ENCODE measurements around the gene HOXA5.

DNA sequence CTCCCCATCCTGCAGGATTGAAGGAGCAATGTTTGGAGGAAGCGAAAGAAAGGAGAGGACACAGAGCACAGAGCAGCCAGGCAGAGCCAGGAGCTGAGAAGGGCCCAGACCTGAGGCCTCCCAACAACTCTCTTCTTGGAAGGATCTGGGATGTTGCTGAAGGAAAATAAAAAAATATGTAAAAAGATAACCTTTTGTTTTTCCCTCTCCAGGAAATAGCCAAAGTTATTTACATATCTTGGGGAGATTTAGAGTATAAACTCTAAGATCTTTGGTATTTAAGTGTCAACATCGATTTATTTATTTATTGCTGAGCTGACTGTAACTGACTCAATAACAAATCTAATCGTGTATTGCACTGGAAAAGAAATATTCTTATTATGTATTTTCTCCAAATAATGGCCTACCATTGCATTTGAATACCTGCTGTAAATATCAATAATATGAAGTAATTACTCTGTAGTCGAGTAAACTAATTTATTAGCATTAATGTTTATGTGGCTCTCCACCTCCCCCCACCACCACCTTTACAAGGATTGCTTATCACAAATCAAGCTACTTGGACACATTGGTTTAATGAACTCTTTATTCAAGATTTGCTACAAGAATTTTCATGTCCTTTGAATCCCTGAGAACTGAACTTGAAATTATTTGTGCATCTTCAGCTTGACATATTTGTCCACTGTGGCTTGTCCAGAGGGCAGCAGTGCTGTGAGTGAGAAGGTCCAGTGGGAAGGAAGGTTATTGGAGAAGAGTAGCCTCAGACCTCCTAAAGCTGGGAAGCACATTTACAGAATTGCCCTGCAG lies 43.4 kb upstream of the HOXA5 start:
- TF ChIP-seq, protein P1, sequence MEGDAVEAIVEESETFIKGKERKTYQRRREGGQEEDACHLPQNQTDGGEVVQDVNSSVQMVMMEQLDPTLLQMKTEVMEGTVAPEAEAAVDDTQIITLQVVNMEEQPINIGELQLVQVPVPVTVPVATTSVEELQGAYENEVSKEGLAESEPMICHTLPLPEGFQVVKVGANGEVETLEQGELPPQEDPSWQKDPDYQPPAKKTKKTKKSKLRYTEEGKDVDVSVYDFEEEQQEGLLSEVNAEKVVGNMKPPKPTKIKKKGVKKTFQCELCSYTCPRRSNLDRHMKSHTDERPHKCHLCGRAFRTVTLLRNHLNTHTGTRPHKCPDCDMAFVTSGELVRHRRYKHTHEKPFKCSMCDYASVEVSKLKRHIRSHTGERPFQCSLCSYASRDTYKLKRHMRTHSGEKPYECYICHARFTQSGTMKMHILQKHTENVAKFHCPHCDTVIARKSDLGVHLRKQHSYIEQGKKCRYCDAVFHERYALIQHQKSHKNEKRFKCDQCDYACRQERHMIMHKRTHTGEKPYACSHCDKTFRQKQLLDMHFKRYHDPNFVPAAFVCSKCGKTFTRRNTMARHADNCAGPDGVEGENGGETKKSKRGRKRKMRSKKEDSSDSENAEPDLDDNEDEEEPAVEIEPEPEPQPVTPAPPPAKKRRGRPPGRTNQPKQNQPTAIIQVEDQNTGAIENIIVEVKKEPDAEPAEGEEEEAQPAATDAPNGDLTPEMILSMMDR (IDR thresholded peaks at IDR 0.05 in 2 of 3, conservative IDR thresholded peaks at IDR 0.05 in 1 of 3; ENCODE audit: control insufficient read depth in 2 of 3, extremely low read depth in 1 of 3, insufficient read depth in 1 of 3, low read depth in 3 of 3, low read length in 3 of 3): no peak
- TF ChIP-seq, protein P2, sequence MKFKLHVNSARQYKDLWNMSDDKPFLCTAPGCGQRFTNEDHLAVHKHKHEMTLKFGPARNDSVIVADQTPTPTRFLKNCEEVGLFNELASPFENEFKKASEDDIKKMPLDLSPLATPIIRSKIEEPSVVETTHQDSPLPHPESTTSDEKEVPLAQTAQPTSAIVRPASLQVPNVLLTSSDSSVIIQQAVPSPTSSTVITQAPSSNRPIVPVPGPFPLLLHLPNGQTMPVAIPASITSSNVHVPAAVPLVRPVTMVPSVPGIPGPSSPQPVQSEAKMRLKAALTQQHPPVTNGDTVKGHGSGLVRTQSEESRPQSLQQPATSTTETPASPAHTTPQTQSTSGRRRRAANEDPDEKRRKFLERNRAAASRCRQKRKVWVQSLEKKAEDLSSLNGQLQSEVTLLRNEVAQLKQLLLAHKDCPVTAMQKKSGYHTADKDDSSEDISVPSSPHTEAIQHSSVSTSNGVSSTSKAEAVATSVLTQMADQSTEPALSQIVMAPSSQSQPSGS (IDR thresholded peaks at IDR 0.05; ENCODE audit: low read length): no peak
- TF ChIP-seq WRNIP1 (IDR thresholded peaks at IDR 0.05; ENCODE audit: borderline replicate concordance, low read depth, low read length): no peak
- no peak for TF ChIP-seq MEF2A (IDR thresholded peaks at IDR 0.05; ENCODE audit: insufficient read depth, low read depth, low read length)
- no peak for TF ChIP-seq SREBF2 (IDR thresholded peaks at IDR 0.05; ENCODE audit: low read length)
- TF ChIP-seq, protein P3, sequence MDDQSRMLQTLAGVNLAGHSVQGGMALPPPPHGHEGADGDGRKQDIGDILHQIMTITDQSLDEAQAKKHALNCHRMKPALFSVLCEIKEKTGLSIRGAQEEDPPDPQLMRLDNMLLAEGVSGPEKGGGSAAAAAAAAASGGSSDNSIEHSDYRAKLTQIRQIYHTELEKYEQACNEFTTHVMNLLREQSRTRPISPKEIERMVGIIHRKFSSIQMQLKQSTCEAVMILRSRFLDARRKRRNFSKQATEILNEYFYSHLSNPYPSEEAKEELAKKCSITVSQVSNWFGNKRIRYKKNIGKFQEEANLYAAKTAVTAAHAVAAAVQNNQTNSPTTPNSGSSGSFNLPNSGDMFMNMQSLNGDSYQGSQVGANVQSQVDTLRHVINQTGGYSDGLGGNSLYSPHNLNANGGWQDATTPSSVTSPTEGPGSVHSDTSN (IDR thresholded peaks at IDR 0.05; ENCODE audit: insufficient replicate concordance, low read depth, low read length): no peak
- no peak for TF ChIP-seq FOS (IDR thresholded peaks at IDR 0.05; ENCODE audit: borderline replicate concordance, extremely low read depth, insufficient read length)
